ENCODE measurements around the gene JADE2.

DNA sequence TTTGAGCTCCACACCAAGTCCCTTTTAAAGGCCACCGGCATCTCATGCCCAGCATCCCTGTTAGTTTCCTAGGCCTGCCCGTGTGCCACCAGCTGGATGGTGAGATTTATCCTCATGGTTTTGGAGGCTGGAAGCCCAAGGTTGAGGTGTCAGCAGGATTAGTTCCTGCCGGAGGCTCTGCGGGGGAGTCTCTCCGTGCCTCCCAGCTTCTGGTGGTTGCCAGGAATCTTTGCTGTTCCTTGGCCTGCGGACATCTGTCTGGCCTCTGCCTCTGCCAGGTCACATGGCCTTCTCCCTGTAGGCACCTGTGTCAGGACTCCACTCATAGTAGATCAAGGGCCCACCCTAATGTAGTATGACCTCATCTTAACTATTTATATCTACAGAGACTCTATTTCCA is 45.4 kb downstream of the JADE2 start:
- TF ChIP-seq, protein P1, sequence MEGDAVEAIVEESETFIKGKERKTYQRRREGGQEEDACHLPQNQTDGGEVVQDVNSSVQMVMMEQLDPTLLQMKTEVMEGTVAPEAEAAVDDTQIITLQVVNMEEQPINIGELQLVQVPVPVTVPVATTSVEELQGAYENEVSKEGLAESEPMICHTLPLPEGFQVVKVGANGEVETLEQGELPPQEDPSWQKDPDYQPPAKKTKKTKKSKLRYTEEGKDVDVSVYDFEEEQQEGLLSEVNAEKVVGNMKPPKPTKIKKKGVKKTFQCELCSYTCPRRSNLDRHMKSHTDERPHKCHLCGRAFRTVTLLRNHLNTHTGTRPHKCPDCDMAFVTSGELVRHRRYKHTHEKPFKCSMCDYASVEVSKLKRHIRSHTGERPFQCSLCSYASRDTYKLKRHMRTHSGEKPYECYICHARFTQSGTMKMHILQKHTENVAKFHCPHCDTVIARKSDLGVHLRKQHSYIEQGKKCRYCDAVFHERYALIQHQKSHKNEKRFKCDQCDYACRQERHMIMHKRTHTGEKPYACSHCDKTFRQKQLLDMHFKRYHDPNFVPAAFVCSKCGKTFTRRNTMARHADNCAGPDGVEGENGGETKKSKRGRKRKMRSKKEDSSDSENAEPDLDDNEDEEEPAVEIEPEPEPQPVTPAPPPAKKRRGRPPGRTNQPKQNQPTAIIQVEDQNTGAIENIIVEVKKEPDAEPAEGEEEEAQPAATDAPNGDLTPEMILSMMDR (IDR thresholded peaks at IDR 0.05), result no peak
- TF ChIP-seq POLR2A (IDR thresholded peaks at IDR 0.05) (no peak), POLR2AphosphoS5 (IDR thresholded peaks at IDR 0.05) (no peak), EP300 (IDR thresholded peaks at IDR 0.05) (no peak)

Data from sigmoid colon (tissue), 4 donors.